Liver (tissue), 9 donors: ENCODE measurements around the gene CT47C1. TPM values are rescaled to one million over a fixed set of nuclear protein-coding genes. Genes with fewer than 3 reads are reported as not detected.
A peak's percentile ranks its signal among the peaks of the same experiment; 100 is the strongest.

Experiments
- DNase-seq: peaks from one replicate; pipeline ENCODE4 v3.0.0-alpha.2; 2017; ENCODE audit warnings: low spot score
- H3K27ac ChIP-seq, 2 donors: one replicate each; pipeline ENCODE4 v1.7.0; 2013; ENCODE audit warnings: inconsistent platforms in 2 of 2, low read length in 2 of 2, control low read depth in 1 of 2, low read depth in 1 of 2, mild to moderate bottlenecking in 1 of 2
- H3K27me3 ChIP-seq, 4 donors: one replicate each; pipeline versions ENCODE4 v1.6.1 to v1.7.0; 2013; ENCODE audit warnings: low read length in 3 of 4, inconsistent platforms in 1 of 4, mild to moderate bottlenecking in 1 of 4, moderate library complexity in 1 of 4; ENCODE audit not compliant: control insufficient read depth in 4 of 4, insufficient read depth in 4 of 4
- H3K36me3 ChIP-seq, 4 donors: one replicate each; pipeline versions ENCODE4 v1.6.1 to v1.7.0; 2013; ENCODE audit warnings: low read length in 3 of 4, mild to moderate bottlenecking in 3 of 4, low read depth in 1 of 4, moderate library complexity in 1 of 4; ENCODE audit not compliant: control insufficient read depth in 4 of 4, insufficient read depth in 3 of 4
- H3K4me1 ChIP-seq, 4 donors: one replicate each; pipeline versions ENCODE4 v1.6.1 to v1.7.0; 2013; ENCODE audit warnings: low read length in 3 of 4, mild to moderate bottlenecking in 3 of 4, moderate library complexity in 1 of 4; ENCODE audit not compliant: control insufficient read depth in 4 of 4, insufficient read depth in 4 of 4
- H3K4me3 ChIP-seq, 3 donors: one replicate each; pipeline versions ENCODE4 v1.6.1 to v1.7.0; 2013; ENCODE audit warnings: low read length in 3 of 3, control low read depth in 1 of 3, low read depth in 1 of 3, mild to moderate bottlenecking in 1 of 3
- H3K9ac ChIP-seq, 2 donors: one replicate each; pipeline ENCODE4 v1.7.0; 2013; ENCODE audit warnings: low read length in 2 of 2, mild to moderate bottlenecking in 2 of 2, moderate library complexity in 2 of 2, control low read depth in 1 of 2, low read depth in 1 of 2
- H3K9me3 ChIP-seq, 4 donors: one replicate each; pipeline versions ENCODE4 v1.6.1 to v1.7.0; 2013; ENCODE audit warnings: low read length in 3 of 4; ENCODE audit not compliant: control insufficient read depth in 4 of 4
- ATF3 ChIP-seq: IDR thresholded peaks from 2 replicates; pipeline ENCODE4 v1.6.1; 2016; ENCODE audit warnings: antibody characterized with exemption
- FOXA2 ChIP-seq: IDR thresholded peaks from 2 replicates; pipeline ENCODE4 v1.6.1; 2016; ENCODE audit warnings: antibody characterized with exemption
- GABPA ChIP-seq, 2 donors: IDR thresholded peaks in 1 of 2; conservative IDR thresholded peaks in 1 of 2; 2 replicates each; pipeline ENCODE4 v1.6.1; 2016; ENCODE audit warnings: antibody characterized with exemption in 2 of 2, mild to moderate bottlenecking in 1 of 2, moderate library complexity in 1 of 2
- HNF4A ChIP-seq, 2 donors: conservative IDR thresholded peaks; 2 replicates each; pipeline ENCODE4 v1.6.1; 2016; ENCODE audit warnings: antibody characterized with exemption in 2 of 2, mild to moderate bottlenecking in 2 of 2
- HNF4G ChIP-seq: IDR thresholded peaks from 2 replicates; pipeline ENCODE4 v1.6.1; 2016; ENCODE audit warnings: antibody characterized with exemption
- JUND ChIP-seq, 2 donors: IDR thresholded peaks; 2 replicates each; pipeline ENCODE4 v1.6.1; 2016; ENCODE audit warnings: antibody characterized with exemption in 2 of 2
- MAX ChIP-seq: IDR thresholded peaks from 2 replicates; pipeline ENCODE4 v1.6.1; 2016; ENCODE audit warnings: antibody characterized with exemption
- NR2F2 ChIP-seq: IDR thresholded peaks from 2 replicates; pipeline ENCODE4 v1.6.1; 2016; ENCODE audit warnings: antibody characterized with exemption
- RAD21 ChIP-seq, 2 donors: IDR thresholded peaks; 2 replicates each; pipeline ENCODE4 v1.6.1; 2016; ENCODE audit warnings: antibody characterized with exemption in 2 of 2, mild to moderate bottlenecking in 2 of 2
- REST ChIP-seq: IDR thresholded peaks from 2 replicates; pipeline ENCODE4 v1.6.1; 2016; ENCODE audit warnings: antibody characterized with exemption, mild to moderate bottlenecking
- RXRA ChIP-seq, 2 donors: IDR thresholded peaks; 2 replicates each; pipeline ENCODE4 v1.6.1; 2017 to 2018; ENCODE audit warnings: antibody characterized with exemption in 2 of 2, mild to moderate bottlenecking in 1 of 2
- SP1 ChIP-seq: IDR thresholded peaks from 2 replicates; pipeline ENCODE4 v1.6.1; 2018; ENCODE audit warnings: antibody characterized with exemption, mild to moderate bottlenecking
- TAF1 ChIP-seq: conservative IDR thresholded peaks from 2 replicates; pipeline ENCODE4 v1.6.1; 2016; ENCODE audit warnings: antibody characterized with exemption, mild to moderate bottlenecking
- YY1 ChIP-seq: IDR thresholded peaks from 2 replicates; pipeline ENCODE4 v1.6.1; 2016; ENCODE audit warnings: antibody characterized with exemption, mild to moderate bottlenecking
- ZBTB33 ChIP-seq: IDR thresholded peaks from 2 replicates; pipeline ENCODE4 v1.6.1; 2016; ENCODE audit warnings: antibody characterized with exemption
- WGBS: extraction: QIAGEN DNeasy Blood & Tissue Kit; methylation state at CpG from one replicate; pipeline ENCODE4 v1.1.7; 2013; 5-methylcytosine and 5-hydroxymethylcytosine counted together
- polyA plus RNA-seq, 2 donors: library from polyadenylated mRNA; stranded (reverse) in 1 of 2; unstranded in 1 of 2; fragments of 200-250 nt in 1 of 2; fragments of >200 nt in 1 of 2; fragmentation: Nextera tagmentation in 1 of 2; extraction: Ambion mirVana in 1 of 2; gene quantifications; one replicate each; pipeline versions ENCODE4 v1.2.1 to v1.2.3, GENCODE V29; 2013 to 2015
- total RNA-seq, 2 donors: library from RNA; depleted of rRNA; stranded (reverse); fragments of >200 nt; gene quantifications; one replicate each; pipeline ENCODE4 v1.2.3, GENCODE V29; 2014
- donor health status: healthy.
- donor health status: healthy.
- donor health status: healthy.
- donor health status: healthy.
- donor health status: healthy.

The CT47C1 gene
- total and polyA plus RNA-seq, 4 donors, result not detected

GRCh38 chrX:119041175-119041574, 31.6 kb upstream of the CT47C1 start:
- TF ChIP-seq ATF3, result peak; percentile 66
- no peak for TF ChIP-seq HNF4G
- peak; percentile 75 for TF ChIP-seq NR2F2
- TF ChIP-seq JUND (IDR thresholded peaks at IDR 0.05), result peak; percentile 95 to 99
- peak; percentile 36 for TF ChIP-seq SP1
- peak; percentile 69 to 82 for TF ChIP-seq HNF4A (conservative IDR thresholded peaks at IDR 0.05)
- TF ChIP-seq MAX, result no peak
- TF ChIP-seq GABPA (IDR thresholded peaks at IDR 0.05 in 1 of 2, conservative IDR thresholded peaks at IDR 0.05 in 1 of 2), result no peak
- TF ChIP-seq YY1, result no peak
- TF ChIP-seq REST, result no peak
- no peak for TF ChIP-seq TAF1
- peak; percentile 82 to 95 for TF ChIP-seq RXRA (IDR thresholded peaks at IDR 0.05)
- DNase-seq, result no peak
- H3K27ac ChIP-seq, result peak overlapping the region; percentile 38 to 50
- H3K4me1 ChIP-seq, result peaks cover 0 to 3% (median 0%) of the 10 kb centered on the region in 4 donors
- H3K9me3 ChIP-seq, result no peaks in the 10 kb centered on the region
- H3K9ac ChIP-seq, result no peak overlapping the region
- no peaks in the 10 kb centered on the region for H3K36me3 ChIP-seq
- 40% methylated on average over 4 of the region's 4 CpGs for WGBS
- no peaks in the 10 kb centered on the region for H3K27me3 ChIP-seq
- H3K4me3 ChIP-seq, result no peak overlapping the region

- no peak overlapping the region for H3K27ac ChIP-seq
- no peak for TF ChIP-seq JUND (IDR thresholded peaks at IDR 0.05)
- TF ChIP-seq ATF3, result no peak
- TF ChIP-seq HNF4A (conservative IDR thresholded peaks at IDR 0.05), result no peak
- no peak for TF ChIP-seq TAF1
- no peak for TF ChIP-seq RAD21 (IDR thresholded peaks at IDR 0.05)
- TF ChIP-seq NR2F2, result no peak
- WGBS, result 90% methylated on average over 3 of the region's 3 CpGs
Measured at GRCh38 chrX:119042040-119042439, 30.8 kb upstream of the CT47C1 start.

GRCh38 chrX:119042996-119043395, 29.8 kb upstream of the CT47C1 start:
- WGBS, result 88% methylated on average over 1 of the region's 1 CpG
- no peak for DNase-seq

More at GRCh38 chrX:119042040-119042439, 30.8 kb upstream of the CT47C1 start:
- Histone ChIP-seq H3K36me3 (no peaks in the 10 kb centered on the region), H3K9ac (no peak overlapping the region), H3K27me3 (no peaks in the 10 kb centered on the region), H3K4me3 (no peak overlapping the region), H3K4me1 (peaks cover 0 to 3% (median 0%) of the 10 kb centered on the region in 4 donors), H3K9me3 (no peaks in the 10 kb centered on the region)
- no peak for DNase-seq

More at GRCh38 chrX:119042996-119043395, 29.8 kb upstream of the CT47C1 start:
- no peak overlapping the region for H3K27ac ChIP-seq
- TF ChIP-seq HNF4A (conservative IDR thresholded peaks at IDR 0.05) (no peak), ZBTB33 (no peak), RXRA (IDR thresholded peaks at IDR 0.05) (no peak), RAD21 (IDR thresholded peaks at IDR 0.05) (no peak), TAF1 (no peak), YY1 (no peak), FOXA2 (no peak), SP1 (no peak), ATF3 (no peak), JUND (IDR thresholded peaks at IDR 0.05) (no peak)
- no peaks in the 10 kb centered on the region for H3K9me3 ChIP-seq
- no peaks in the 10 kb centered on the region for H3K36me3 ChIP-seq
- no peak overlapping the region for H3K9ac ChIP-seq
- no peak overlapping the region for H3K4me3 ChIP-seq
- H3K4me1 ChIP-seq, result peaks cover 0 to 3% (median 0%) of the 10 kb centered on the region in 4 donors
- no peaks in the 10 kb centered on the region for H3K27me3 ChIP-seq
